T-helper 1 cell treated with Interleukin-12 subunit alpha and Interleukin-12 subunit beta and Interleukin-4 antibody, amounts not matched to agents 30 ng/mL and 1 ng/mL, for 36 hours (primary cell): ENCODE results near the gene MAMLD1. TPM values are rescaled to one million over a fixed set of nuclear protein-coding genes. Genes with fewer than 3 reads are reported as not detected.

Experiments
- intact Hi-C: fragments of 100-400 bp; cut with micrococcal nuclease; formaldehyde crosslinking; loops from one replicate; pipeline ENCODE4 v1.15.1; 2024
- total RNA-seq: library from RNA; stranded (reverse); gene quantifications from 2 replicates; pipeline ENCODE4 v1.2.3, GENCODE V29; 2022

The MAMLD1 gene
- total RNA-seq, 1 donor from 2014 or later = 20.7 TPM

GRCh38 chrX:150486011-150486410 lies 122.9 kb downstream of the MAMLD1 start:
- intact Hi-C loops = loop anchor here (1.0 to 10.0 kb wide), 3 partner anchors 37 to 409 kb away; partner anchors contain the start of genes CD99L2 and MAMLD1

DNA sequence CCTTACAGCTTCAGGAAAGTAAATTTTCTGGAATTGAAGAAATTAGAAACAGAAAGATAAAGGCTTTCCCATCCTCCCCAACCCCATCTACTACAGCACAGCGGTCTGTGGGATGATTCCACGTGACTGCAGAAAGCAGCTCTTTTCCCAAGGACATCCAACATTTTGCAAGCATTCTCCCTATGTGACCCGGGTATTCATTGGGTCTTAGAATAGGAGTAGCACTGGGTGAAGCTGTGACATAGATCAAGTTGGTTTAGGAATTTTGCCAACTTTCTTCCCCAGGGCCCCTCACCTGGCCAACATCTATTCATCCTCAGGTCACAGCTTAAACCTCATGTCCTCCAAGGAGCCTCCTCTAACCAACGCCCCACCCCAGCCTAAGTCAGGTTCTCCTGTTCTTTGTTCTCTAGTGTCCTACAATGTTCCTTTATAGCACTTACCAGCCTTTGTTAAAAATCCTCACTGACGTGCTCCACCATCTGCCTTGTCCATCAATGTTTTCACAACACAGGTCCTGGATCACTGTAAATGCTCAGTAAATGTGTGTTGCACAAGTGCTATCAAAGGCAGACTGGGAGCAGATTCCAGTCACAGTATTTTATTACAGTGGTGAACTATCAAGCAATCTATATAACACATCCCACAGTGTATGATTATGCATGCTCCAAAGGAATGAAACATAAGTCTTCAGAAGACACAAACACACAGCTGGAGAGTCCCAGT lies 124.4 kb downstream of the MAMLD1 start:
- intact Hi-C loops = loop anchor here (10.0 kb wide), 1 partner anchor 407 kb away; the partner anchor contains the start of gene CD99L2

- intact Hi-C loops = loop anchor here (10.0 kb wide), 1 partner anchor 405 kb away; the partner anchor contains the start of gene CD99L2
Observed at GRCh38 chrX:150489359-150490015, 126.4 kb downstream of the MAMLD1 start.

- intact Hi-C loops = no loop called here
Observed at GRCh38 chrX:150495496-150495895, 132.4 kb downstream of the MAMLD1 start.

- intact Hi-C loops = no loop called here
Observed at GRCh38 chrX:150499240-150499639, 136.1 kb downstream of the MAMLD1 start.

- intact Hi-C loops = no loop called here
Observed at GRCh38 chrX:150502091-150502490, 139.0 kb downstream of the MAMLD1 start.

DNA sequence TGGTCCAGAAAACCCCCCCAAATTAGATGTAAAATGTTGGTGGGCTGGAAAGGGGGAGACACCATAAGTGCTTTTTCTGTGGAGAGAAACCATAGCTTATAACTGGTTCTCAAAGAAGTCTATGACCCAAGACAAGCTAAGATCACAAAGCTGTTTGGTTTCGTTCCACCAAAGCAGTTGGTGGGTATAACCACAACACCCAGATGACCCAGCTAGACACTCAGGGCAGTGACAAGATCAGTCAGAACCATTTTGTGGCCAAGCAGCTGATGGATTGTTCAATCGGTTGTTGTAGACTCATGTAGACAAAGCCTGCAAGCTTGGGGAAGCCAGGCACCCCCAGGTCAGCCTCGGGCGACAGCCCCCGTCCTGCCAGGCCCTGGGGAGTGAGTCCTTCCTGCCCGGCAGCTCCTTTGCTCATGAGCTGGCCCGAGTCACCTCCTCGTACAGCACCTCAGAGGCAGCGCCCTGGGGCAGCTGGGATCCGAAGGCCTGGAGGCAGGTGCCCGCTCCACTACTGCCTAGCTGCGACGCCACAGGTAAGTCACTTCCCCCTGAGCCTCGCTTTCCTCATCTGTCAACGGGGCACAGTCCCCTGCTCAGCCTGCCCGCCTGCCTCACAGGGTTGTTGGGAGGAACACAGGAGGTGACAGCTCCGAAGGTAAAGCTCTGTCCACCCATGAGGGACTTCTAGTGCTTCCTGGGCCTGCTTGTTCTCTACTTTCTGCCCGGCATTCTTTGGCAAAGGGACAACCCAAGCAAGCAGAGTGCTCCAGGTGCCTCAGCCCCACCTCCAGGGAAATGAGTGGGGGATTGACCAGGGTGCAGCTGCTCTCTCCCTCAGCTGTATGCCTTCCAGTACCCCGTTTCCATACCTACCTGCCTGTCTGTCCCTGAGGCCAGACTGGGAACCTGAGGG lies 140.1 kb downstream of the MAMLD1 start:
- intact Hi-C loops = no loop called here

- intact Hi-C loops = no loop called here
Observed at GRCh38 chrX:150503898-150504219, 140.7 kb downstream of the MAMLD1 start.

DNA sequence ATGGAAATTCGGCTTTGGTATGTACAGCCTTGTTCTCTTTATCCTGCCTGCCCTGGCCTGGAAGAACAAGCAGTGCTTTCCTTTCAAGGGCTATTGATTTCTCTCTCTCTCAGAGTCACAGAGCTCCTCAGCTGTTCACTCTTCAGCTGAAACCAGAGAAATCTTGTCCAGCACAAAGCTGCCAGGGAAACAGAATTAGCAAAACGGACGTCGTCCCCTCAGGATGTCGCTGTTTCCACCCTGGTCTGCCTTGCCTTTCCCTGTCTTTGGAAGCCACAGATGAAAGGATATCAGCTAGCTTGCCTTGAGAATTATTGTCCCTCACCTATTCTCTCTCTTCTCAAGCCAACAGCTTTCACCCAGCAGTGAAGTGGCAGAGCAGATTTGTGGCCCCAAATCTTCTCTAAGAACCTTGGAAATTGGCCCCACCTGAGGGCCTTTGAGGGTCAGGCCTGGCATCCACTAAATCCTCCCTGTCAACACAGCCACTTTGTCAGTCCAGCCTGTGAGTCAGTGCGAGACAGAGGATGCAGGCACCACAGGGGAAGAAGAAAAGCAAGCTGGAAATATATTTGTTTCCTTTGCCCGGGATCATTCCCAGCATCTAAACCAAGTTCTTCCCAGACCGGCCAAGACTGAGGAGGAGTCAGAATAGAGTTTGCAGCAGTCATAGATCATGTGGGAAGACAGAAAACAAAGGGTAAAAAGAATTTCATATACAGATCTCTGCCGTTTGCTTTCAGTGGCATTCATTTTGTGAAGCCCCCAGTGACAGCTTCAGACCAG lies 141.5 kb downstream of the MAMLD1 start:
- intact Hi-C loops = no loop called here

- intact Hi-C loops = no loop called here
Observed at GRCh38 chrX:150506020-150506419, 142.9 kb downstream of the MAMLD1 start.

DNA sequence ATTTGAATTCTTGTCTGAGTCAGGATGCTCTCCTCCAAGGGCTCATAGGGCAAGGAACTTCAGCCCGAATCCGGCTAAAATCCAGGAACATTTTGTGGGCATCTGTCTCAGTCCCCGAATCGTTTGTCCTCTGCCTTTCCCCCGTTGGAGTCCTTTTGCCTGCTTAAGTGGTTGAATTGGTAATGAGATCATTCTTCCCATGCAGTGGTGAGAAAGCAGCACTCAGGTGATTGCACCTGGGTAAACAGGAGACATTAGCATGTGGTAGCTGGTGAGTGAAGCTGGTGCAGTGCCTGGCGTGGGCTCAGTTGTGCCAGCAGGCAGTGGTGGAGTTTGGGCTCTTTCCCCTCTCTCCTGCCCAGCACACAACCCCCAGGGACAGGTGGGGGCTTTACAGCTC lies 143.4 kb downstream of the MAMLD1 start:
- intact Hi-C loops = no loop called here

DNA sequence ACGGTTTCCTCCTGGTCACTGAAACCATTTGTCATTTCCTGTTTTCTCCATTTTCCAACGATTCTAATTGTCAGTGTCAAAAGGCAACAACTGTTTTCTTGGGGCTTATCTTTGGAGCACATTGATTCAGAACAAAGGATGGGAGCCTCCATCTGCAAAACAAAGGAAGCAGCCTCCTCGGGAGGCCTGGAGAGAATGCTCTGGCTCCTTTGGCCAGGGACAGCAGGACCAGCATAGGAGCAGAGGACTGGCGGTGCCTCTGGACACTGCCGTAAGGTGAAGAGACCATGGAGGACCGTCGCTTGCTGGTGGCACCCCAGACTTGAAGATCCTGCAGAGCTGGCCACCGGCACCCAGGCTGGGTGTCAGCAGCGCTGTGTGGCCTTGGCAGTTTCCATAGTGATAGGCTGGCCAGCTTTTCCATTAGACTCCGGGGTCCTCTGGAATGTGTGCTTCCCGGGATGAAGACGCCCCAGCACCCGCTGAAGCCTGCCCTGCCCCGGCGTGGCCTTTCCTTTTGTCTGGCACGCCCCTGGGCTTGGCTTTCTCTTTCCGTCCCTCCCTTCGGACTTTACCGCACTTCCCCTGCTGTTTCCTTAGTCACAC lies 144.2 kb downstream of the MAMLD1 start:
- intact Hi-C loops = no loop called here

DNA sequence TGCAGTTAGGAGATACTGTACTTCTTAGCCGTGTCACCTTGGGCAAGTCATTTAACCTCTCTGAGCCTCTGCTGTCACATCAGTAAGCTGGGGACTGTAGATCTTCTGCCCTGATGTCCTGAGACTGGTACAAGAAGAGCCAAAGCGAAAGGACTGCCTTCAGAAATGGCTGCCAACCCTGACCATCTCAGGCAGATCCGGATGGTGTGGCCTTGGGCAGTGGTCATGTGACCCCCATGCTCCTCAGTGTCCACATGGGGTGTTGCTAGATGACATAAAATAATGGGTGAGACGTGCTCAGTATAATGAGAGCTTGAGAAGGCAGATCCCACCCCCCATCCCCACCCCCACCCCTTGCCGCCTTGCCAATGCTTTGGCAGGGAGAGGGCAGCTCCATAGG lies 144.9 kb downstream of the MAMLD1 start:
- intact Hi-C loops = no loop called here

- intact Hi-C loops = no loop called here
Observed at GRCh38 chrX:150508451-150509367, 145.6 kb downstream of the MAMLD1 start.

DNA sequence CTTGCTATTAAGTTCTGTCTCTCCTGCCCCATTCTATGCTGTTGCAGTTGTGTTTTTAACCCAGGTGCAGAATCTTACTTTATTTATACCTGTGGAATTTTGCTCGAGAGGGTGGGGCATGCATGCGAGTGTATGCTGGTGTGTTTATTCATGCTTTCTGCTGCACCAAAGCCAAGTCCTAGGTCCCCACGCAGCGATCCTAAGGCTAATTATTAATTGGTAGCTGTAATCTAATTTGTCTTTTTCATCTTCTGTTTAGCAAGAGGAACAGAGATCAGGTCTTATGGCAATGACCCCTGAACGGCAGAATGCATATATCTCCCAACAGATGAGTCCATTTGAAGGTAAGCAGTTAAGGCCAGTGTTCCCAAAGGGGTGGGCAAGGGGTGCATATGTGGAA lies 146.6 kb downstream of the MAMLD1 start:
- intact Hi-C loops = no loop called here

DNA sequence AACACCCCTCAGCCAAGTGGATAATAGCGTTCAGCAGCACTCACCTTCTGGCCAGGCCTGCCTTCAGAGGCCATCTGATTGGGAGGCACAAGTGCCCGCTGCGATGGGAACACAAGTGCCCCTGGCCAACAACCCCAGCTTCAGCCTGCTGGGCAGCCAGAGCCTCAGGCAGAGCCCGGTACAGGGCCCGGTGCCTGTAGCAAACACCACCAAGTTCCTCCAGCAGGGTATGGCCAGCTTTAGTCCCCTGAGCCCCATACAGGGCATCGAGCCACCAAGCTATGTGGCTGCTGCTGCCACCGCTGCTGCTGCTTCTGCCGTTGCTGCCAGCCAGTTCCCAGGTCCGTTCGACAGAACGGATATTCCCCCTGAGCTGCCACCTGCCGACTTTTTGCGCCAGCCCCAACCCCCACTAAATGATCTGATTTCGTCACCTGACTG lies 149.4 kb downstream of the MAMLD1 start:
- intact Hi-C loops = no loop called here

GRCh38 chrX:150513544-150513943 lies 150.4 kb downstream of the MAMLD1 start:
- intact Hi-C loops = no loop called here

GRCh38 chrX:150514462-150514861 lies 151.3 kb downstream of the MAMLD1 start:
- intact Hi-C loops = no loop called here

DNA sequence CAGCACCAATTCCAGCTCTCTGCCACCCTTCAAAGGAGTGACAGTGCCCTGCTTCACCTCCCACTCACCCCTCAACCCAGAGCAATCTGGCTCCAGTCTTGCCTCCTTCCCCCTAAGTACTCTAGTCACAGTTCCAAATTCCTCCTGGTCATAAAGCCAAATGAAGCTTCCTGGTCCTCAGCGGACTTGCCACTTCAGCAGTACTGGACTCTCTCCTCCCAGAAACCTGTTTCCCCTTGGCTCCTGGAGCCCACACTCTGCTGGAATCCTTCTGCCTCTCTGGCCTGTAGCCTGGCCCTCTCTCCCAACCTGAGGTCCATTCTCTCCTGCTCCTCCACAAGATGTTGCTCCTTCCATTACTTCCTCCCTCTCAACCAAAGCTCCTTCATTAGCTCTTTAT lies 152.7 kb downstream of the MAMLD1 start:
- intact Hi-C loops = no loop called here
